ENCODE measurements around the gene FTO.

FTO gene

GRCh38 chr16:53859995-53860540 lies 156.1 kb downstream of the FTO start:
- DNase-seq (ENCODE audit: low spot score), result no peak
- Histone ChIP-seq H3K4me3 (no peak overlapping the region), H3K27ac (no peak overlapping the region)
- TF ChIP-seq CTCF (IDR thresholded peaks at IDR 0.05), result no peak

GRCh38 chr16:53863861-53864260 lies 159.9 kb downstream of the FTO start:
- DNase-seq (ENCODE audit: low spot score), result no peak
- Histone ChIP-seq H3K4me3 (no peak overlapping the region), H3K27ac (no peak overlapping the region)
- TF ChIP-seq CTCF (IDR thresholded peaks at IDR 0.05), result no peak

- no peak for DNase-seq (ENCODE audit: low spot score)
- Histone ChIP-seq H3K4me3 (no peak overlapping the region), H3K27ac (peak overlapping the region in 1 of 2 donors; percentile 40)
- no peak for TF ChIP-seq CTCF (IDR thresholded peaks at IDR 0.05)
Measured at GRCh38 chr16:53864819-53865493, 161.0 kb downstream of the FTO start.

GRCh38 chr16:53865494-53865863 lies 161.5 kb downstream of the FTO start:
- Histone ChIP-seq H3K27ac (peak overlapping the region in 1 of 2 donors; percentile 40), H3K4me3 (no peak overlapping the region)
- no peak for DNase-seq (ENCODE audit: low spot score)
- TF ChIP-seq CTCF (IDR thresholded peaks at IDR 0.05), result no peak

- no peak for DNase-seq (ENCODE audit: low spot score)
- no peak for TF ChIP-seq CTCF (IDR thresholded peaks at IDR 0.05)
- Histone ChIP-seq H3K4me3 (no peak overlapping the region), H3K27ac (no peak overlapping the region)
Measured at GRCh38 chr16:53866520-53866919, 162.6 kb downstream of the FTO start.

- Histone ChIP-seq H3K27ac (no peak overlapping the region), H3K4me3 (no peak overlapping the region)
- no peak for TF ChIP-seq CTCF (IDR thresholded peaks at IDR 0.05)
- no peak for DNase-seq (ENCODE audit: low spot score)
Measured at GRCh38 chr16:53870831-53871230, 166.9 kb downstream of the FTO start.
